OCI-LY3 (cell line): ENCODE data around the gene MDGA2.
"Not testable (repeated sequence)": the region's sequence is repeated elsewhere in the genome, so short reads cannot be mapped to it uniquely, and the experiment has no call there.

Experiments
- H2AFZ ChIP-seq: fragments of 200-600, 300-600 bp; shearing (Covaris generic); 2 replicates; pipeline ENCODE4 v1.6.0; 2014; ENCODE audit warnings: antibody characterized with exemption, low read depth, low read length
- H3K27ac ChIP-seq: fragments of 200-600, 300-600 bp; sonication (generic); 2 replicates; pipeline ENCODE4 v1.5.1; 2014; ENCODE audit warnings: mild to moderate bottlenecking, low read length, moderate library complexity, mixed read lengths
- H3K27me3 ChIP-seq: fragments of 200-600, 300-600 bp; sonication (generic); 2 replicates; pipeline ENCODE4 v1.6.1; 2014; ENCODE audit warnings: low read depth, low read length, mixed read lengths
- H3K36me3 ChIP-seq: fragments of 200-600, 300-600 bp; sonication (generic); replicated peaks from 2 replicates; pipeline ENCODE3; 2014; ENCODE audit warnings: low read depth, low read length, mixed read lengths
- H3K4me1 ChIP-seq: fragments of 300-600, 200-600 bp; sonication (generic); 2 replicates; pipeline ENCODE4 v1.6.1; 2014; ENCODE audit warnings: low read length, mixed read lengths
- H3K4me2 ChIP-seq: fragments of 200-600, 300-600 bp; sonication (generic); 2 replicates; pipeline ENCODE4 v1.6.1; 2014; ENCODE audit warnings: low read length, mixed read lengths
- H3K4me3 ChIP-seq: fragments of 300-600, 200-600 bp; sonication (generic); 2 replicates; pipeline ENCODE4 v1.5.1; 2014; ENCODE audit warnings: antibody characterized with exemption, mild to moderate bottlenecking, low read length, moderate library complexity
- H3K79me2 ChIP-seq: fragments of 300-600, 200-600 bp; shearing (Covaris generic); 2 replicates; pipeline ENCODE4 v1.6.1; 2014; ENCODE audit warnings: mild to moderate bottlenecking, low read length, mixed read lengths
- H3K9ac ChIP-seq: fragments of 300-600, 200-600 bp; shearing (Covaris generic); 2 replicates; pipeline ENCODE4 v1.6.0; 2014; ENCODE audit warnings: mild to moderate bottlenecking, low read length, moderate library complexity
- H3K9me3 ChIP-seq: fragments of 200-600, 300-600 bp; shearing (Covaris generic); 2 replicates; pipeline ENCODE4 v1.6.1; 2014; ENCODE audit warnings: low read length, mixed read lengths; ENCODE audit not compliant: insufficient read depth
- H4K20me1 ChIP-seq: fragments of 200-600, 300-600 bp; sonication (generic); 2 replicates; pipeline ENCODE4 v1.6.1; 2016; ENCODE audit warnings: low read length, mixed read lengths; ENCODE audit not compliant: insufficient read depth
- CTCF ChIP-seq: fragments of 200-600, 300-600 bp; sonication (generic); IDR thresholded peaks from 2 replicates; pipeline ENCODE4 v1.5.1; 2014; ENCODE audit warnings: antibody characterized with exemption, low read length, low read depth
- EZH2phosphoT487 ChIP-seq: fragments of 200-600 bp; shearing (Covaris generic); IDR thresholded peaks from 2 replicates; pipeline ENCODE4 v1.6.1; 2018; ENCODE audit warnings: antibody characterized with exemption, mixed run types, low read depth

The MDGA2 gene

GRCh38 chr14:47259796-47260195 is 415.6 kb downstream of the MDGA2 start:
- no peaks in the 10 kb centered on the region for H3K79me2 ChIP-seq
- H3K4me2 ChIP-seq: no peak overlapping the region
- no peaks in the 10 kb centered on the region for H3K27me3 ChIP-seq
- H4K20me1 ChIP-seq: no peaks in the 10 kb centered on the region
- H2AFZ ChIP-seq: no peak overlapping the region
- TF ChIP-seq EZH2phosphoT487 (no peak), CTCF (no peak)
- no peaks in the 10 kb centered on the region for H3K4me1 ChIP-seq
- no peak overlapping the region for H3K27ac ChIP-seq
- no peak overlapping the region for H3K4me3 ChIP-seq
- H3K9me3 ChIP-seq: peaks cover 5% of the 10 kb centered on the region; the same call in 1 of the 2 replicates
- no peak overlapping the region for H3K9ac ChIP-seq
- H3K36me3 ChIP-seq: no peaks in the 10 kb centered on the region

- Histone ChIP-seq H2AFZ (no peak overlapping the region; the same call in 1 of the 2 replicates), H3K9me3 (peaks cover 5% of the 10 kb centered on the region; the same call in 1 of the 2 replicates), H3K9ac (no peak overlapping the region), H3K4me2 (no peak overlapping the region), H3K4me3 (no peak overlapping the region), H3K27me3 (no peaks in the 10 kb centered on the region), H3K4me1 (no peaks in the 10 kb centered on the region), H3K79me2 (no peaks in the 10 kb centered on the region), H4K20me1 (no peaks in the 10 kb centered on the region), H3K36me3 (no peaks in the 10 kb centered on the region), H3K27ac (no peak overlapping the region)
- TF ChIP-seq CTCF (no peak), EZH2phosphoT487 (no peak)
Observed at GRCh38 chr14:47257013-47257412, 418.4 kb downstream of the MDGA2 start.

- Histone ChIP-seq H3K4me3 (no peak overlapping the region), H2AFZ (no peak overlapping the region), H3K4me2 (no peak overlapping the region), H3K27me3 (no peaks in the 10 kb centered on the region), H4K20me1 (no peaks in the 10 kb centered on the region), H3K9ac (no peak overlapping the region), H3K9me3 (peaks cover 5% of the 10 kb centered on the region; the same call in 1 of the 2 replicates), H3K4me1 (no peaks in the 10 kb centered on the region), H3K36me3 (no peaks in the 10 kb centered on the region), H3K27ac (no peak overlapping the region), H3K79me2 (no peaks in the 10 kb centered on the region)
- TF ChIP-seq EZH2phosphoT487 (no peak), CTCF (no peak)
Observed at GRCh38 chr14:47252802-47253201, 422.6 kb downstream of the MDGA2 start.

- Histone ChIP-seq H3K4me3 (no peak overlapping the region), H3K27ac (no peak overlapping the region), H4K20me1 (no peaks in the 10 kb centered on the region), H2AFZ (no peak overlapping the region), H3K4me1 (no peaks in the 10 kb centered on the region), H3K4me2 (no peak overlapping the region), H3K9ac (no peak overlapping the region), H3K27me3 (no peaks in the 10 kb centered on the region), H3K9me3 (no peaks in the 10 kb centered on the region), H3K79me2 (no peaks in the 10 kb centered on the region), H3K36me3 (no peaks in the 10 kb centered on the region)
- no peak for TF ChIP-seq EZH2phosphoT487
- TF ChIP-seq CTCF: no peak
Observed at GRCh38 chr14:47246367-47246766, 429.0 kb downstream of the MDGA2 start.

GRCh38 chr14:47242579-47242978 is 432.8 kb downstream of the MDGA2 start:
- not testable (repeated sequence) for H3K4me1 ChIP-seq, H3K9me3 ChIP-seq, H3K27ac ChIP-seq, H3K36me3 ChIP-seq, H3K4me2 ChIP-seq, H3K27me3 ChIP-seq, H4K20me1 ChIP-seq, H3K79me2 ChIP-seq, H3K9ac ChIP-seq, H2AFZ ChIP-seq, H3K4me3 ChIP-seq
